Fibroblast of villous mesenchyme (primary cell): Measurements from ENCODE around the gene GRK4. TPM values are rescaled to one million over a fixed set of nuclear protein-coding genes. Genes with fewer than 3 reads are reported as not detected.

Source experiments
- DNase-seq: peaks from one replicate; pipeline ENCODE4 v3.0.0-alpha.2; 2010; ENCODE audit warnings: low read depth
- H3K4me3 ChIP-seq: 2 replicates; pipeline ENCODE4 v1.5.1; 2011; ENCODE audit warnings: low read depth, mild to moderate bottlenecking, low read length
- total RNA-seq: library from RNA; depleted of rRNA; stranded (reverse); fragments of >200 nt; gene quantifications from 2 replicates; pipeline ENCODE4 v1.2.3, GENCODE V29; 2012
- TF ChIP-seq, protein P1 (sequence below): IDR thresholded peaks from 2 replicates; pipeline ENCODE4 v1.5.1; 2012; ENCODE audit warnings: low read depth, mild to moderate bottlenecking, low read length; ENCODE audit not compliant: insufficient read depth

GRK4 gene
- total RNA-seq, 1 donor: 7.3 TPM

GRCh38 chr4:3021127-3021526 is 57.8 kb downstream of the GRK4 start:
- no peak overlapping the region for H3K4me3 ChIP-seq
- TF ChIP-seq, protein P1, sequence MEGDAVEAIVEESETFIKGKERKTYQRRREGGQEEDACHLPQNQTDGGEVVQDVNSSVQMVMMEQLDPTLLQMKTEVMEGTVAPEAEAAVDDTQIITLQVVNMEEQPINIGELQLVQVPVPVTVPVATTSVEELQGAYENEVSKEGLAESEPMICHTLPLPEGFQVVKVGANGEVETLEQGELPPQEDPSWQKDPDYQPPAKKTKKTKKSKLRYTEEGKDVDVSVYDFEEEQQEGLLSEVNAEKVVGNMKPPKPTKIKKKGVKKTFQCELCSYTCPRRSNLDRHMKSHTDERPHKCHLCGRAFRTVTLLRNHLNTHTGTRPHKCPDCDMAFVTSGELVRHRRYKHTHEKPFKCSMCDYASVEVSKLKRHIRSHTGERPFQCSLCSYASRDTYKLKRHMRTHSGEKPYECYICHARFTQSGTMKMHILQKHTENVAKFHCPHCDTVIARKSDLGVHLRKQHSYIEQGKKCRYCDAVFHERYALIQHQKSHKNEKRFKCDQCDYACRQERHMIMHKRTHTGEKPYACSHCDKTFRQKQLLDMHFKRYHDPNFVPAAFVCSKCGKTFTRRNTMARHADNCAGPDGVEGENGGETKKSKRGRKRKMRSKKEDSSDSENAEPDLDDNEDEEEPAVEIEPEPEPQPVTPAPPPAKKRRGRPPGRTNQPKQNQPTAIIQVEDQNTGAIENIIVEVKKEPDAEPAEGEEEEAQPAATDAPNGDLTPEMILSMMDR: no peak
- no peak for DNase-seq

GRCh38 chr4:3021627-3022026 is 58.3 kb downstream of the GRK4 start:
- DNase-seq: no peak
- TF ChIP-seq, protein P1: no peak
- no peak overlapping the region for H3K4me3 ChIP-seq

GRCh38 chr4:3022112-3022511 is 58.7 kb downstream of the GRK4 start:
- TF ChIP-seq, protein P1: no peak
- DNase-seq: no peak
- H3K4me3 ChIP-seq: no peak overlapping the region

GRCh38 chr4:3022651-3023050 is 59.3 kb downstream of the GRK4 start:
- TF ChIP-seq, protein P1: no peak
- no peak overlapping the region for H3K4me3 ChIP-seq
- no peak for DNase-seq

DNA sequence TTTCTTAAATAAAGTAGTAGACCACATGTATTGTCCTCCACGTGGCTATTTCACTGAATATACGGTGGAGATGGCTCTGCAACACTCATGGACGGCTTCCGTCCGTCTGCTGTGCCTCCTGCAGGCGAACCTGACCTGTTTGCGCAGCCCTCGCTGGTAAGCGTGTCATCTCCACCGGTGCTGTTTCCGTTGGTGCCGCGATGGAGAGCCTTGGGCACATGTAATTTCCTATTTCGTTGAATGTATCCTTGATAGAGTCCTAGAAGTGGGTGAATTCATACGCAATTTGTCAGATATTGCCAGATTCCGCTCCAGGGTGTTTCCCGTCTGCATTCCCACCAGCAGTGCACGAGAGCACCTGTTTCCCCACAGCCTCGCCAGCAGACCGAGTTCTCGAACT is 62.5 kb downstream of the GRK4 start:
- no peak for DNase-seq
- TF ChIP-seq, protein P1: no peak
- H3K4me3 ChIP-seq: no peak overlapping the region

GRCh38 chr4:3026540-3026939 is 63.2 kb downstream of the GRK4 start:
- H3K4me3 ChIP-seq: no peak overlapping the region
- DNase-seq: no peak
- TF ChIP-seq, protein P1: no peak

- TF ChIP-seq, protein P1: no peak
- no peak overlapping the region for H3K4me3 ChIP-seq
- DNase-seq: no peak
Observed at GRCh38 chr4:3029464-3029863, 66.1 kb downstream of the GRK4 start.
